Measurements from ENCODE around the gene NSDHL.
A peak's percentile ranks its signal among the peaks of the same experiment; 100 is the strongest.

NSDHL gene

GRCh38 chrX:152899874-152900719 lies 69.2 kb downstream of the NSDHL start:
- intact Hi-C loops (cut with DNase I; ENCODE audit: low total_unique reads) = no loop called here
- Histone ChIP-seq H3K4me3 (no peak overlapping the region), H3K4me1 (peaks cover 0 to 5% (median 0%) of the 10 kb centered on the region in 4 donors), H3K9me3 (no peaks in the 10 kb centered on the region), H3K27ac (no peak overlapping the region), H3K36me3 (no peaks in the 10 kb centered on the region), H3K27me3 (no peaks in the 10 kb centered on the region)
- no peak for TF ChIP-seq CTCF (IDR thresholded peaks at IDR 0.05)
- no peak for DNase-seq

GRCh38 chrX:152900937-152901445 lies 70.1 kb downstream of the NSDHL start:
- Histone ChIP-seq H3K4me1 (peaks cover 0 to 5% (median 0%) of the 10 kb centered on the region in 4 donors), H3K27ac (no peak overlapping the region), H3K4me3 (no peak overlapping the region), H3K27me3 (no peaks in the 10 kb centered on the region), H3K9me3 (no peaks in the 10 kb centered on the region), H3K36me3 (no peaks in the 10 kb centered on the region)
- no peak for TF ChIP-seq CTCF (IDR thresholded peaks at IDR 0.05)
- intact Hi-C loops (cut with DNase I; ENCODE audit: low total_unique reads) = no loop called here
- no peak for DNase-seq

GRCh38 chrX:152901816-152902501 lies 71.1 kb downstream of the NSDHL start:
- Histone ChIP-seq H3K9me3 (no peaks in the 10 kb centered on the region), H3K4me3 (no peak overlapping the region), H3K27me3 (no peaks in the 10 kb centered on the region), H3K27ac (peak overlapping the region; percentile 44 to 53), H3K36me3 (no peaks in the 10 kb centered on the region), H3K4me1 (peaks cover 0 to 5% (median 0%) of the 10 kb centered on the region in 4 donors)
- DNase-seq = no peak
- TF ChIP-seq CTCF (IDR thresholded peaks at IDR 0.05) = no peak
- intact Hi-C loops (cut with DNase I; ENCODE audit: low total_unique reads) = no loop called here

GRCh38 chrX:152902502-152902820 lies 71.6 kb downstream of the NSDHL start:
- H3K27ac ChIP-seq = no peak overlapping the region
- no peaks in the 10 kb centered on the region for H3K27me3 ChIP-seq
- H3K9me3 ChIP-seq = no peaks in the 10 kb centered on the region
- intact Hi-C loops (cut with DNase I; ENCODE audit: low total_unique reads) = no loop called here
- no peak overlapping the region for H3K4me3 ChIP-seq
- no peak for TF ChIP-seq CTCF (IDR thresholded peaks at IDR 0.05)
- no peaks in the 10 kb centered on the region for H3K36me3 ChIP-seq
- H3K4me1 ChIP-seq = peaks cover 0 to 5% (median 0%) of the 10 kb centered on the region in 4 donors
- DNase-seq = no peak

GRCh38 chrX:152903589-152903988 lies 72.7 kb downstream of the NSDHL start:
- intact Hi-C loops (cut with DNase I; ENCODE audit: low total_unique reads) = no loop called here
- Histone ChIP-seq H3K27me3 (no peaks in the 10 kb centered on the region), H3K36me3 (no peaks in the 10 kb centered on the region), H3K9me3 (no peaks in the 10 kb centered on the region), H3K27ac (no peak overlapping the region), H3K4me3 (no peak overlapping the region), H3K4me1 (peaks cover 0 to 5% (median 0%) of the 10 kb centered on the region in 4 donors)
- DNase-seq = no peak
- TF ChIP-seq CTCF (IDR thresholded peaks at IDR 0.05) = no peak
